Measurements from ENCODE around the gene CBR1. TPM values are rescaled to one million over a fixed set of nuclear protein-coding genes. Genes with fewer than 3 reads are reported as not detected.
"Not testable (repeated sequence)": the region's sequence is repeated elsewhere in the genome, so short reads cannot be mapped to it uniquely, and the experiment has no call there.

The CBR1 gene
- total and polyA plus RNA-seq, 2 of the 13 experiments (the other 11 are each of a cell fraction or from before 2014, with no cell fraction given): 33.7 to 38.7 TPM

DNA sequence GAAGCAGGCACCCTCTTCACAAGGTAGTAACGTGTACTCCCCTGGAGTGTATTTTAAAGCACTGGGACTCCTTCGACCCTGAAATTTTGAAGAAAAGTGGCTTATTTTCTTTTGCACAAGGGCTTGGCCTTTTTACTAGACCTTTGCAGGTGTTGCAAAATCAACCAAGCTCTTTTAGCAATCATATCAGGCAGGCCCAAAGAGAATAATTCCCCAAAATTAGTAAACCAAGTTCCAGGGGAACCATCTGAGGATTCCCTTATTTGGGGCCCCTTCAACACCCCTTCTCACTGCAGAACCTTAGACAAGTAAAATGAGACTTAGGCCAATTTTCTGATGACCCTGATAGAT is 28.3 kb downstream of the CBR1 start:
- Histone ChIP-seq H3K36me3 (replicated peaks in 1 of 2; ENCODE audit: control insufficient read depth in 1 of 2, insufficient read depth in 2 of 2, low read length in 2 of 2) (no peaks in the 10 kb centered on the region), H2AFZ (ENCODE audit: low read length) (no peak overlapping the region), H3K9me3 (ENCODE audit: low read length) (no peaks in the 10 kb centered on the region), H3K79me2 (ENCODE audit: insufficient read depth, low read length) (no peaks in the 10 kb centered on the region), H3K4me3 (replicated peaks in 1 of 3; ENCODE audit: insufficient read depth in 1 of 3, low read depth in 2 of 3, low read length in 3 of 3) (no peak overlapping the region), H3K4me2 (ENCODE audit: low read depth, low read length) (no peak overlapping the region), H3K4me1 (ENCODE audit: insufficient read depth, low read length) (no peaks in the 10 kb centered on the region), H3K9ac (ENCODE audit: insufficient read depth, low read depth, low read length) (no peak overlapping the region), H3K27ac (ENCODE audit: extremely low read length, insufficient read depth, low read length) (no peak overlapping the region), H4K20me1 (ENCODE audit: insufficient read depth, low read length) (no peaks in the 10 kb centered on the region), H3K27me3 (ENCODE audit: control insufficient read depth in 1 of 2, insufficient read depth in 2 of 2, low read length in 2 of 2) (peaks cover 0 to 10% of the 10 kb centered on the region in 2 experiments; a peak in 2 of 5 replicates)
- in situ Hi-C loops (cut with HindIII; ENCODE audit: extremely low pct_ligation_motif_present, low pct_unique_long_range_greater_than_20kb) (no loop called here), intact Hi-C loops (cut with micrococcal nuclease; ENCODE audit: unreplicated experiment) (no loop called here)
- ChIA-PET POLR2A (no interaction called here), CTCF (ENCODE audit: low intra/inter-chr PET ratio, low total read pairs) (no interaction called here)
- WGBS (ENCODE audit: low lambda C conversion rate): 10% methylated on average over 2 of the region's 2 CpGs
- no peak for TF ChIP-seq FOXA3 (CRISPR knock-in tag; IDR thresholded peaks at IDR 0.05)
- TF ChIP-seq MTA3 (CRISPR knock-in tag; IDR thresholded peaks at IDR 0.05): no peak
- TF ChIP-seq ZNF432 (CRISPR knock-in tag; IDR thresholded peaks at IDR 0.05; ENCODE audit: borderline replicate concordance): no peak
- no peak for TF ChIP-seq ELF3 (CRISPR knock-in tag; IDR thresholded peaks at IDR 0.05)
- ATAC-seq (no peak), DNase-seq (ENCODE audit: low spot score) (no peak), FAIRE-seq (no peak)
- no TSS peak for BruUV-seq (replicated peaks)

- H3K4me3 ChIP-seq (replicated peaks in 1 of 3; ENCODE audit: insufficient read depth in 1 of 3, low read depth in 2 of 3, low read length in 3 of 3): no peak overlapping the region
- TF ChIP-seq TSC22D2 (CRISPR knock-in tag; IDR thresholded peaks at IDR 0.05; ENCODE audit: borderline replicate concordance) (no peak), ZNF615 (CRISPR knock-in tag; IDR thresholded peaks at IDR 0.05; ENCODE audit: borderline replicate concordance) (no peak), TMF1 (CRISPR knock-in tag; IDR thresholded peaks at IDR 0.05; ENCODE audit: low read depth) (no peak), ZNF597 (CRISPR knock-in tag; IDR thresholded peaks at IDR 0.05) (no peak), ZNF260 (CRISPR knock-in tag; IDR thresholded peaks at IDR 0.05; ENCODE audit: borderline replicate concordance, low read depth) (no peak), SALL1 (CRISPR knock-in tag; IDR thresholded peaks at IDR 0.05) (no peak)
- FAIRE-seq: no peak
- H3K79me2 ChIP-seq (ENCODE audit: insufficient read depth, low read length): no peaks in the 10 kb centered on the region
- no peak for DNase-seq (ENCODE audit: low spot score)
- no peak overlapping the region for H3K9ac ChIP-seq (ENCODE audit: insufficient read depth, low read depth, low read length)
- ChIA-PET POLR2A (no interaction called here), CTCF (ENCODE audit: low intra/inter-chr PET ratio, low total read pairs) (no interaction called here)
- intact Hi-C loops (cut with micrococcal nuclease; ENCODE audit: unreplicated experiment) (no loop called here), in situ Hi-C loops (cut with HindIII; ENCODE audit: extremely low pct_ligation_motif_present, low pct_unique_long_range_greater_than_20kb) (no loop called here)
- ATAC-seq: no peak
- BruUV-seq (replicated peaks): no TSS peak
- H2AFZ ChIP-seq (ENCODE audit: low read length): no peak overlapping the region
- no peak overlapping the region for H3K4me2 ChIP-seq (ENCODE audit: low read depth, low read length)
- H3K27ac ChIP-seq (ENCODE audit: extremely low read length, insufficient read depth, low read length): no peak overlapping the region
- H4K20me1 ChIP-seq (ENCODE audit: insufficient read depth, low read length): no peaks in the 10 kb centered on the region
- H3K36me3 ChIP-seq (replicated peaks in 1 of 2; ENCODE audit: control insufficient read depth in 1 of 2, insufficient read depth in 2 of 2, low read length in 2 of 2): no peaks in the 10 kb centered on the region
- H3K9me3 ChIP-seq (ENCODE audit: low read length): no peaks in the 10 kb centered on the region
- WGBS (ENCODE audit: low lambda C conversion rate): 51% methylated on average over 3 of the region's 3 CpGs
- no peaks in the 10 kb centered on the region for H3K4me1 ChIP-seq (ENCODE audit: insufficient read depth, low read length)
- H3K27me3 ChIP-seq (ENCODE audit: control insufficient read depth in 1 of 2, insufficient read depth in 2 of 2, low read length in 2 of 2): peaks cover 0 to 5% of the 10 kb centered on the region in 2 experiments; a peak in 2 of 5 replicates
Measured at GRCh38 chr21:36099000-36099399, 29.2 kb downstream of the CBR1 start.

DNA sequence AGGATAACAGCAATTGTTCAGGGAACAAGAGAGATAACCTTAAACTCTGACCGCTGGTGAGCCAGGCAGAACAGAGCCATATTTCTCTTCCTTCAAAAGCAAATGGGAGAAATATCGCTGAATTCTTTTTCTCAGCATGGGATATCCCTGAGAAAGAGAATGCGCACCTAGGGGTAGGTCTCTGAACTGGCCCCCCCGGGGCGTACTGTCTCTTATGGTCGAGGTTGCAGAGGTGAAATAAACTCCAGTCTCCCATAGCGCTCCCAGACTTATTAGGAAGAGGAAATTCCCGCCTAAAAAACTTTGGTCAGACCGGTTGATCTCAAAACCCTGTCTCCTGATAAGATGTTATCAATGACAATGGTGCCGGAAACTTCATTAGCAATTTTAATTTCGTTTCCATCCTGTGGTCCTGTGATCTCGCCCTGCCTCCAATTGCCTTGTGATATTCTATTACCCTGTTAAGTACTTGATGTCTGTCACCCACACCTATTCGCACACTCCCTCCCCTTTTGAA is 29.9 kb downstream of the CBR1 start:
- in situ Hi-C loops (cut with HindIII; ENCODE audit: extremely low pct_ligation_motif_present, low pct_unique_long_range_greater_than_20kb); H3K9ac ChIP-seq (ENCODE audit: insufficient read depth, low read depth, low read length); POLR2A ChIA-PET; H3K36me3 ChIP-seq (replicated peaks in 1 of 2; ENCODE audit: control insufficient read depth in 1 of 2, insufficient read depth in 2 of 2, low read length in 2 of 2); FAIRE-seq; H3K79me2 ChIP-seq (ENCODE audit: insufficient read depth, low read length); H3K27me3 ChIP-seq (ENCODE audit: control insufficient read depth in 1 of 2, insufficient read depth in 2 of 2, low read length in 2 of 2); DNase-seq (ENCODE audit: low spot score); H2AFZ ChIP-seq (ENCODE audit: low read length); H3K27ac ChIP-seq (ENCODE audit: extremely low read length, insufficient read depth, low read length); BruUV-seq (replicated peaks); ATAC-seq; intact Hi-C loops (cut with micrococcal nuclease; ENCODE audit: unreplicated experiment); H3K4me2 ChIP-seq (ENCODE audit: low read depth, low read length); H3K4me1 ChIP-seq (ENCODE audit: insufficient read depth, low read length); CTCF ChIA-PET (ENCODE audit: low intra/inter-chr PET ratio, low total read pairs); H3K4me3 ChIP-seq (replicated peaks in 1 of 3; ENCODE audit: insufficient read depth in 1 of 3, low read depth in 2 of 3, low read length in 3 of 3); H3K9me3 ChIP-seq (ENCODE audit: low read length); H4K20me1 ChIP-seq (ENCODE audit: insufficient read depth, low read length): not testable (repeated sequence)
- 72% methylated on average over 9 of the region's 13 CpGs for WGBS (ENCODE audit: low lambda C conversion rate)
